ENCODE results near the gene TSPAN6.

TSPAN6 gene

DNA sequence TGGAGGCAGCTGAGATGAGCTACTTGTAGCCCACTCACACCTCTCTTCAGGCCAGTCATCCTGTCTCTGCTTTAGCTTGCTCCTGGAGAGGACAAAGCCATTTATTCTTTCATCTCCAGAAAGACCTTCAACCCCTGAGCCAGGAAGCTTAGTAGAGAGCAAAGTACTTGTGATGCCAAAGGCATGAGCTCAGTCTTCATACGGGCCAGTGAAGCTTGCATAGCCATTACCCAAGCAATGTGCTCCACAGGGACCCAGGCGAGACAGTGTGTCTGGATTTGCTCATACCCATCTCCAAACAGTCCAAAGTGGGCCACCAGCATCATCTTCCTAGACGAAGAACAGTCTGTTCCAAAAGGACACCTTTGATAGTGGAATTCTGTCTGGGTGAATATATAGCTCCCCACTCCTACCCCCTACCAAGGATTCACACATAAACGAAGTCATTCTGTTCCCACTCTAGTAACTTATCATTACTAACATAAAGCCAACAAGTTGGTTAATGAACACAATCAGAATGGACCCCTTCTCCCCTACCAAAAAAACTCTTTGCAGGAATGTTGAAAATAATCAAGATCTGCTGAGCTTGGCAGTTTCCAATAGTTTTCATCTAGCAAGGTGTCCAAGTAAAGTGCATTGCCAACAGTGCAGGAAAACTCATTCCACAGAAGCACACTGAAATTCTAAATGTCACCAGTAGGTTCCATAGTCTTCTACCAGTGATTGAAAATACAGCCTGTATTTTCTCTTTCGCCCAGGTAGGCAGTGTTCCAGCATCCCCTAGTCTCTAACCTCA, 45.2 kb downstream of the TSPAN6 start:
- no peak for DNase-seq (ENCODE audit: low read depth in 1 of 2, low spot score in 1 of 2)

- DNase-seq (ENCODE audit: low read depth in 1 of 2, low spot score in 1 of 2): no peak
These were observed 48.7 kb downstream of the TSPAN6 start for GRCh38 chrX:100587861-100588260.

- DNase-seq (ENCODE audit: low read depth in 1 of 2, low spot score in 1 of 2): no peak
These were observed 49.9 kb downstream of the TSPAN6 start for GRCh38 chrX:100586747-100587146.

DNA sequence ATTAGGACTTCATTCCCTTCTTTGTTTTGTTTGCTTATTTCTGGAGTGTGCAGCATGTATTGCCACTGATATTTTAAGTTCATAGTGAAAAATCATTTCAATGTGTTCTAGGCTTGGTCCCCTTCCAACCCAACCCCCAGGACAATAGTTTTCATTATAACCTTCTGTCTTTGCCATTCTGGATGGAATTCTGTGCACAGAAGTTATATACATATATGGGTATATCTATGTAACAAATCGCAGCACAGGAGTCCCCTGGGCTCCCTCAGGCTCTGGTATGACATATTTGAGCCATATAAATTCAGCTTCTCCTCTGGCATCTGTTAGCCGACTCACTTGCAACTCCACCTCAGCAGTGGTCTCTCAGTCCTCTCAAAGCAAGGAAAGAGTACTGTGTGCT, 52.0 kb downstream of the TSPAN6 start, which contains the start of gene TNMD:
Gene TNMD, plus strand, starts transcription at position 326 of the 400 bp plus-strand sequence. CDS start 83 bp downstream, outside the sequence.
- DNase-seq (ENCODE audit: low read depth in 1 of 2, low spot score in 1 of 2): no peak
